B cell (primary cell): Measurements from ENCODE around the gene PFDN5. TPM values are rescaled to one million over a fixed set of nuclear protein-coding genes. Genes with fewer than 3 reads are reported as not detected.

Experiments
- ATAC-seq: fragments of 200-7000 bp; cut with Tn5 transposase; one replicate; pipeline ENCODE4 v1.10.0; 2021; ENCODE audit warnings: low read depth, mild to moderate bottlenecking, moderate number of reproducible peaks, moderate library complexity
- CTCF ChIA-PET: fragments of 350-600 bp; sonication (Branson Sonifier 250); formaldehyde crosslinking; loops from one replicate; lab custom pipeline; 2021; ENCODE audit warnings: antibody characterized with exemption, inconsistent platforms; lab: Charles Lee
- POLR2A ChIA-PET: fragments of 350-600 bp; sonication (Branson Sonifier 250); formaldehyde crosslinking; loops from one replicate; lab custom pipeline; 2021; ENCODE audit warnings: antibody characterized with exemption; lab: Charles Lee
- DNase-seq: peaks from one replicate; pipeline ENCODE4 v3.0.0; 2013
- H2AFZ ChIP-seq: 2 replicates; pipeline ENCODE4 v1.6.1; 2012; ENCODE audit warnings: mild to moderate bottlenecking, low read depth, low read length; ENCODE audit not compliant: insufficient read depth, poor library complexity, severe bottlenecking
- H3K27ac ChIP-seq, 2 donors: 1 replicate in 1 of 2; 2 replicates in 1 of 2; pipeline ENCODE4 v1.5.1; 2012 to 2013; ENCODE audit warnings: low read length in 2 of 2, mild to moderate bottlenecking in 2 of 2, moderate library complexity in 1 of 2
- H3K27me3 ChIP-seq, 4 experiments: fragments of 200-600 bp in 1 of 4; sonication (generic) in 1 of 4; replicated peaks in 1 of 4; 1 replicate in 2 of 4; 2 replicates in 2 of 4; pipeline versions ENCODE4 v1.6.1 to v1.7.0; 2013 to 2016; ENCODE audit warnings: low read length in 3 of 4, mild to moderate bottlenecking in 2 of 4, mixed read lengths in 1 of 4, moderate library complexity in 1 of 4; ENCODE audit not compliant: insufficient read depth in 4 of 4, control insufficient read depth in 3 of 4; ENCODE audit errors: control extremely low read depth in 1 of 4
- H3K36me3 ChIP-seq, 2 experiments: replicated peaks in 1 of 2; 1 replicate in 1 of 2; 2 replicates in 1 of 2; pipeline versions ENCODE4 v1.6.1 to v1.7.1; 2013; ENCODE audit warnings: low read length in 1 of 2; ENCODE audit not compliant: insufficient read depth in 2 of 2, control insufficient read depth in 1 of 2; ENCODE audit errors: control extremely low read depth in 1 of 2, extremely low read depth in 1 of 2
- H3K4me1 ChIP-seq, 2 donors: fragments of 200-600 bp in 1 of 2; sonication (generic) in 1 of 2; 1 replicate in 1 of 2; 2 replicates in 1 of 2; pipeline versions ENCODE4 v1.5.1 to v1.6.1; 2013 to 2017; ENCODE audit warnings: low read length in 2 of 2; ENCODE audit not compliant: control insufficient read depth in 2 of 2, insufficient read depth in 2 of 2
- H3K4me2 ChIP-seq: replicated peaks from 2 replicates; pipeline ENCODE3; 2012; ENCODE audit warnings: mild to moderate bottlenecking, low read depth, low read length; ENCODE audit not compliant: poor library complexity, severe bottlenecking
- H3K4me3 ChIP-seq, 5 experiments: fragments of 200-600 bp in 1 of 5; sonication (generic) in 1 of 5; 1 replicate in 3 of 5; 2 replicates in 2 of 5; pipeline versions ENCODE4 v1.5.1 to v1.7.0; 2011 to 2016; ENCODE audit warnings: low read length in 4 of 5, mild to moderate bottlenecking in 4 of 5, low read depth in 2 of 5, control low read depth in 1 of 5, moderate library complexity in 1 of 5; ENCODE audit not compliant: insufficient read depth in 1 of 5; ENCODE audit errors: control extremely low read depth in 1 of 5, extremely low read depth in 1 of 5
- H3K79me2 ChIP-seq: fragments of 200-600 bp; sonication (generic); one replicate; pipeline ENCODE4 v1.6.0; 2016; ENCODE audit warnings: low read length; ENCODE audit not compliant: control insufficient read depth, insufficient read depth
- H3K9ac ChIP-seq: fragments of 200-600 bp; sonication (generic); 2 replicates; pipeline ENCODE4 v1.6.1; 2017; ENCODE audit warnings: mild to moderate bottlenecking, low read length, moderate library complexity
- H3K9me3 ChIP-seq, 3 donors: one replicate each; pipeline versions ENCODE4 v1.6.1 to v1.7.1; 2013; ENCODE audit warnings: low read length in 2 of 3; ENCODE audit not compliant: control insufficient read depth in 2 of 3, insufficient read depth in 1 of 3; ENCODE audit errors: control extremely low read depth in 1 of 3
- H4K20me1 ChIP-seq: 2 replicates; pipeline ENCODE4 v1.6.0; 2012; ENCODE audit warnings: mild to moderate bottlenecking, low read length; ENCODE audit not compliant: insufficient read depth, control insufficient read depth, poor library complexity, severe bottlenecking
- H3K27ac Mint-ChIP-seq: one replicate; pipeline ENCODE4 v1.8.0; 2021; ENCODE audit warnings: mixed read lengths
- H3K27me3 Mint-ChIP-seq: one replicate; pipeline ENCODE4 v1.8.0; 2021; ENCODE audit warnings: mixed read lengths
- H3K4me1 Mint-ChIP-seq: one replicate; pipeline ENCODE4 v1.8.0; 2021; ENCODE audit warnings: mixed read lengths
- H3K4me3 Mint-ChIP-seq: one replicate; pipeline ENCODE4 v1.8.0; 2021; ENCODE audit warnings: mixed read lengths
- H3K9me3 Mint-ChIP-seq: one replicate; pipeline ENCODE4 v1.8.0; 2022; ENCODE audit warnings: mixed read lengths; ENCODE audit not compliant: insufficient read depth
- CTCF ChIP-seq: fragments of 200-600 bp; IDR thresholded peaks from one replicate; pipeline ENCODE4 v1.8.0; 2022; ENCODE audit warnings: antibody characterized with exemption, mild to moderate bottlenecking
- EZH2 ChIP-seq: IDR thresholded peaks from 2 replicates; pipeline ENCODE4 v1.6.1; 2012; ENCODE audit warnings: borderline replicate concordance, low read depth, mild to moderate bottlenecking, moderate library complexity, low read length; ENCODE audit not compliant: insufficient read depth, poor library complexity, severe bottlenecking
- WGBS: methylation state at CpG from one replicate; pipeline ENCODE4 v1.1.5; 2013; ENCODE audit warnings: missing lambda C conversion rate; ENCODE audit not compliant: insufficient coverage; 5-methylcytosine and 5-hydroxymethylcytosine counted together
- intact Hi-C: fragments of 100-400 bp; cut with micrococcal nuclease; formaldehyde crosslinking; loops from one replicate; pipeline ENCODE4 v1.10.0; 2022
- polyA plus RNA-seq: library from polyadenylated mRNA; depleted of rRNA; stranded (reverse); fragments of >200 nt; gene quantifications from 2 replicates; pipeline ENCODE4 v1.2.3, GENCODE V29; 2012
- total RNA-seq, 2 donors: library from RNA; stranded (reverse); fragments of 120-200 nt in 1 of 2; gene quantifications; 1 replicate in 1 of 2; 2 replicates in 1 of 2; pipeline versions ENCODE4 v1.2.3 to v1.2.4, GENCODE V29; 2013 to 2022

The PFDN5 gene
- total and polyA plus RNA-seq, 2 donors (not counting 1 experiment from before 2014, with no cell fraction given), result 654 to 1,584 TPM

GRCh38 chr12:53288322-53288721, 7.0 kb upstream of the PFDN5 start:
- DNase-seq, result no peak
- H3K27me3 ChIP-seq, result no peaks in the 10 kb centered on the region
- no peaks in the 10 kb centered on the region for H3K36me3 ChIP-seq
- H3K9me3 Mint-ChIP-seq, result no peaks in the 10 kb centered on the region
- H3K4me1 Mint-ChIP-seq, result peaks cover 5% of the 10 kb centered on the region
- no peaks in the 10 kb centered on the region for H3K79me2 ChIP-seq
- POLR2A ChIA-PET, result interaction anchor here (0.5 kb wide), 1 partner anchor 22 kb away, joined by 4 read pairs; no protein-coding TSS in a partner anchor
- no peaks in the 10 kb centered on the region for H4K20me1 ChIP-seq
- no peak overlapping the region for H3K27ac Mint-ChIP-seq
- H3K4me3 Mint-ChIP-seq, result no peak overlapping the region
- no peak for ATAC-seq
- no peak overlapping the region for H3K4me2 ChIP-seq
- no peak overlapping the region for H3K27ac ChIP-seq
- CTCF ChIA-PET, result interaction anchor here (0.7 to 24.0 kb wide), 22 partner anchors 8 to 222 kb away, joined by 3 to 721 read pairs (median 6); partner anchors contain the start of genes AAAS, ESPL1 and ITGB7
- over 99% methylated on average over 6 of the region's 6 CpGs for WGBS
- intact Hi-C loops, result no loop called here
- no peak for TF ChIP-seq EZH2
- no peak for TF ChIP-seq CTCF
- no peak overlapping the region for H3K4me3 ChIP-seq
- no peaks in the 10 kb centered on the region for H3K4me1 ChIP-seq
- no peak overlapping the region for H2AFZ ChIP-seq
- H3K9ac ChIP-seq, result no peak overlapping the region
- H3K27me3 Mint-ChIP-seq, result no peaks in the 10 kb centered on the region
- H3K9me3 ChIP-seq, result no peaks in the 10 kb centered on the region

GRCh38 chr12:53289891-53290290, 5.5 kb upstream of the PFDN5 start:
- Histone ChIP-seq H3K4me1 (peaks cover 3% of the 10 kb centered on the region in 2 donors), H3K4me2 (no peak overlapping the region), H3K9ac (no peak overlapping the region), H3K79me2 (peaks cover 6% of the 10 kb centered on the region), H3K9me3 (no peaks in the 10 kb centered on the region), H2AFZ (no peak overlapping the region), H3K27me3 (no peaks in the 10 kb centered on the region), H4K20me1 (no peaks in the 10 kb centered on the region), H3K4me3 (no peak overlapping the region), H3K27ac (no peak overlapping the region), H3K36me3 (no peaks in the 10 kb centered on the region)
- H3K4me1 Mint-ChIP-seq, result peaks cover 10% of the 10 kb centered on the region
- DNase-seq, result no peak
- TF ChIP-seq CTCF (no peak), EZH2 (no peak)
- no peak overlapping the region for H3K27ac Mint-ChIP-seq
- intact Hi-C loops, result no loop called here
- no peak overlapping the region for H3K4me3 Mint-ChIP-seq
- no peaks in the 10 kb centered on the region for H3K27me3 Mint-ChIP-seq
- ATAC-seq, result no peak
- WGBS, result 100% methylated on average over 3 of the region's 4 CpGs
- ChIA-PET POLR2A (interaction anchor here (1.0 to 2.0 kb wide), 2 partner anchors 34 to 76 kb away, joined by 3 to 5 read pairs; no protein-coding TSS in a partner anchor), CTCF (interaction anchor here (0.5 to 24.0 kb wide), 11 partner anchors 10 to 224 kb away, joined by 3 to 721 read pairs (median 14); partner anchors contain the start of genes AAAS, ESPL1, ITGB7 and MYG1)
- no peaks in the 10 kb centered on the region for H3K9me3 Mint-ChIP-seq
